ENCODE measurements around the gene HAUS6. TPM values are rescaled to one million over a fixed set of nuclear protein-coding genes. Genes with fewer than 3 reads are reported as not detected.
A peak's percentile ranks its signal among the peaks of the same experiment; 100 is the strongest.

The HAUS6 gene
- total and polyA plus RNA-seq, 7 donors = 1.2 to 12.5 (median 6.9) TPM

GRCh38 chr9:19087106-19088000 lies 15.4 kb downstream of the HAUS6 start:
- Histone ChIP-seq H3K9me3 (no peaks in the 10 kb centered on the region), H3K27ac (no peak overlapping the region), H3K27me3 (no peaks in the 10 kb centered on the region), H3K4me3 (no peak overlapping the region), H3K36me3 (peaks cover 7 to 89% (median 23%) of the 10 kb centered on the region in 4 donors), H3K4me1 (no peaks in the 10 kb centered on the region)
- intact Hi-C loops (cut with DNase I) = no loop called here
- TF ChIP-seq POLR2AphosphoS5 (IDR thresholded peaks at IDR 0.05) = no peak
- no peak for TF ChIP-seq POLR2A (IDR thresholded peaks at IDR 0.05)
- TF ChIP-seq EP300 (IDR thresholded peaks at IDR 0.05) = no peak
- no peak for TF ChIP-seq CTCF (IDR thresholded peaks at IDR 0.05)
- 78 to 94% methylated on average over 6 of the region's 6 CpGs for WGBS, 2 donors
- DNase-seq = no peak

- no peak overlapping the region for H3K27ac ChIP-seq
- H3K27me3 ChIP-seq = no peaks in the 10 kb centered on the region
- intact Hi-C loops (cut with DNase I) = no loop called here
- no peak for DNase-seq
- no peaks in the 10 kb centered on the region for H3K4me1 ChIP-seq
- TF ChIP-seq POLR2AphosphoS5 (IDR thresholded peaks at IDR 0.05) (no peak), CTCF (IDR thresholded peaks at IDR 0.05) (peak in 2 of 4 experiments; percentile 5 to 17)
- H3K9me3 ChIP-seq = no peaks in the 10 kb centered on the region
- H3K36me3 ChIP-seq = peaks cover 3 to 89% (median 11%) of the 10 kb centered on the region in 4 donors
- whole genome bisulfite sequencing, 2 donors = 31 to 60% methylated on average over 2 of the region's 2 CpGs
- no peak overlapping the region for H3K4me3 ChIP-seq
Measured at GRCh38 chr9:19085295-19085694, 17.4 kb downstream of the HAUS6 start.

GRCh38 chr9:19074836-19075235 lies 27.9 kb downstream of the HAUS6 start:
- H3K36me3 ChIP-seq = peaks cover 0 to 82% (median 21%) of the 10 kb centered on the region in 4 donors
- no peak for TF ChIP-seq POLR2A (IDR thresholded peaks at IDR 0.05)
- TF ChIP-seq CTCF (IDR thresholded peaks at IDR 0.05) = no peak
- TF ChIP-seq EP300 (IDR thresholded peaks at IDR 0.05) = no peak
- TF ChIP-seq POLR2AphosphoS5 (IDR thresholded peaks at IDR 0.05) = no peak

GRCh38 chr9:19074229-19074628 lies 28.5 kb downstream of the HAUS6 start:
- Histone ChIP-seq H3K27me3 (no peaks in the 10 kb centered on the region), H3K4me3 (no peak overlapping the region), H3K9me3 (no peaks in the 10 kb centered on the region), H3K4me1 (no peaks in the 10 kb centered on the region), H3K36me3 (peaks cover 0 to 82% (median 25%) of the 10 kb centered on the region in 4 donors), H3K27ac (no peak overlapping the region)
- TF ChIP-seq POLR2A (IDR thresholded peaks at IDR 0.05) = no peak
- no peak for TF ChIP-seq CTCF (IDR thresholded peaks at IDR 0.05)
- no peak for TF ChIP-seq EP300 (IDR thresholded peaks at IDR 0.05)
- TF ChIP-seq POLR2AphosphoS5 (IDR thresholded peaks at IDR 0.05) = no peak
- DNase-seq = no peak
- WGBS, 2 donors = 97 to 98% methylated on average over 2 of the region's 2 CpGs
- intact Hi-C loops (cut with DNase I) = no loop called here

More at GRCh38 chr9:19074836-19075235, 27.9 kb downstream of the HAUS6 start:
- intact Hi-C loops (cut with DNase I) = no loop called here
- H3K27ac ChIP-seq = no peak overlapping the region
- no peaks in the 10 kb centered on the region for H3K9me3 ChIP-seq
- no peaks in the 10 kb centered on the region for H3K27me3 ChIP-seq
- H3K4me3 ChIP-seq = no peak overlapping the region
- H3K4me1 ChIP-seq = no peaks in the 10 kb centered on the region
- WGBS, 2 donors = 55 to 86% methylated on average over 1 of the region's 1 CpG
- DNase-seq = no peak
